ENCODE results near the gene SBF2.
"Not testable (repeated sequence)": the region's sequence is repeated elsewhere in the genome, so short reads cannot be mapped to it uniquely, and the experiment has no call there.

GRCh38 chr11:9900253-9900652 lies 393.8 kb downstream of the SBF2 start:
- TF ChIP-seq CTCF, POLR2A (IDR thresholded peaks at IDR 0.05): not testable (repeated sequence)

Measured in lower leg skin (tissue), 3 donors.